LNCAP (cell line): Measurements from ENCODE around the gene IGBP1.
A peak's percentile ranks its signal among the peaks of the same experiment; 100 is the strongest.

Experiments used
- CTCF ChIP-seq: fragments of 450-650 bp; IDR thresholded peaks from 2 replicates; pipeline ENCODE4 v1.5.1; 2017; ENCODE audit warnings: mild to moderate bottlenecking

Gene IGBP1

GRCh38 chrX:70105229-70105628 lies 28.0 kb upstream of the IGBP1 start:
- no peak for TF ChIP-seq CTCF

- TF ChIP-seq CTCF: no peak
These were observed 15.5 kb upstream of the IGBP1 start for GRCh38 chrX:70117738-70118137.

GRCh38 chrX:70124678-70125077 lies 8.6 kb upstream of the IGBP1 start:
- TF ChIP-seq CTCF: no peak

- TF ChIP-seq CTCF: no peak
These were observed 5.2 kb upstream of the IGBP1 start for GRCh38 chrX:70128071-70128470.

- TF ChIP-seq CTCF: no peak
These were observed 3.4 kb upstream of the IGBP1 start for GRCh38 chrX:70129816-70130215.

GRCh38 chrX:70132224-70132623 lies 1.0 kb upstream of the IGBP1 start:
- TF ChIP-seq CTCF: peak; percentile 17; the same call in 1 of the 2 replicates

- TF ChIP-seq CTCF: no peak
These were observed 357 bp upstream of the IGBP1 start for GRCh38 chrX:70132877-70133302.

- TF ChIP-seq CTCF: no peak
These were observed 850 bp downstream of the IGBP1 start for GRCh38 chrX:70134116-70134477.
